ENCODE measurements around the gene DNAH14.

GRCh38 chr1:225209153-225209552 lies 279.7 kb downstream of the DNAH14 start:
- TF ChIP-seq RNF2 (IDR thresholded peaks at IDR 0.05; ENCODE audit: borderline replicate concordance, low read depth) (no peak), ZFP36 (IDR thresholded peaks at IDR 0.05; ENCODE audit: borderline replicate concordance, partially characterized antibody) (no peak)

Measured in A549 (cell line).